HG03571 (cell line): ENCODE results near the gene FLNB.

Experiments used
- ATAC-seq: cut with Tn5 transposase; IDR thresholded peaks from one replicate; pipeline ENCODE4 v1.9.1; 2021; ENCODE audit not compliant: unreplicated experiment

FLNB gene

GRCh38 chr3:58073301-58074108, 65.3 kb downstream of the FLNB start:
- no peak for ATAC-seq

GRCh38 chr3:58074116-58074715, 66.0 kb downstream of the FLNB start:
- ATAC-seq, result no peak

- ATAC-seq, result no peak
These were observed 66.8 kb downstream of the FLNB start for GRCh38 chr3:58074997-58075396.

GRCh38 chr3:58077596-58078285, 69.5 kb downstream of the FLNB start:
- ATAC-seq, result no peak

GRCh38 chr3:58078610-58079009, 70.4 kb downstream of the FLNB start:
- no peak for ATAC-seq

GRCh38 chr3:58079773-58080172, 71.6 kb downstream of the FLNB start:
- no peak for ATAC-seq

- no peak for ATAC-seq
These were observed 73.8 kb downstream of the FLNB start for GRCh38 chr3:58082047-58082446.

- no peak for ATAC-seq
These were observed 75.9 kb downstream of the FLNB start for GRCh38 chr3:58084166-58084565.

GRCh38 chr3:58084788-58085543, 76.7 kb downstream of the FLNB start:
- no peak for ATAC-seq

- no peak for ATAC-seq
These were observed 77.4 kb downstream of the FLNB start for GRCh38 chr3:58085616-58086015.

- ATAC-seq, result no peak
These were observed 80.3 kb downstream of the FLNB start for GRCh38 chr3:58088501-58088900.

- no peak for ATAC-seq
These were observed 82.1 kb downstream of the FLNB start for GRCh38 chr3:58090351-58090750.

GRCh38 chr3:58092521-58092920, 84.3 kb downstream of the FLNB start:
- ATAC-seq, result no peak

- no peak for ATAC-seq
These were observed 85.5 kb downstream of the FLNB start for GRCh38 chr3:58093574-58094195.

GRCh38 chr3:58094657-58095056, 86.4 kb downstream of the FLNB start:
- no peak for ATAC-seq

- no peak for ATAC-seq
These were observed 87.4 kb downstream of the FLNB start for GRCh38 chr3:58095603-58096138.

GRCh38 chr3:58098531-58098930, 90.3 kb downstream of the FLNB start:
- ATAC-seq, result no peak

GRCh38 chr3:58099865-58100264, 91.6 kb downstream of the FLNB start:
- no peak for ATAC-seq

- ATAC-seq, result no peak
These were observed 93.5 kb downstream of the FLNB start for GRCh38 chr3:58101499-58102389.

GRCh38 chr3:58102390-58102750, 94.1 kb downstream of the FLNB start:
- ATAC-seq, result no peak
